Calu3 (cell line): ENCODE data around the gene KRT8. TPM values are rescaled to one million over a fixed set of nuclear protein-coding genes. Genes with fewer than 3 reads are reported as not detected.
"Not testable (repeated sequence)": the region's sequence is repeated elsewhere in the genome, so short reads cannot be mapped to it uniquely, and the experiment has no call there.

ENCODE experiments used
- BruUV-seq: library from RNA; stranded (reverse); fragments of 400-500 nt; replicated peaks from 2 replicates; lab custom pipeline; 2021; lab: Mats Ljungman, UMichigan
- CTCF ChIA-PET: fragments of 300-600 bp; sonication (Branson Sonifier 250); formaldehyde crosslinking; loops from one replicate; lab custom pipeline; 2022; ENCODE audit warnings: antibody characterized with exemption; lab: Charles Lee
- DNase-seq: peaks from one replicate; pipeline ENCODE4 v3.0.0; 2022
- H3K27ac Mint-ChIP-seq: one replicate; pipeline ENCODE4 v1.8.0; 2022; ENCODE audit warnings: mixed read lengths; ENCODE audit not compliant: unreplicated experiment
- H3K27me3 Mint-ChIP-seq: one replicate; pipeline ENCODE4 v1.8.0; 2022; ENCODE audit warnings: mixed read lengths; ENCODE audit not compliant: unreplicated experiment
- H3K36me3 Mint-ChIP-seq: one replicate; pipeline ENCODE4 v1.8.0; 2022; ENCODE audit warnings: mild to moderate bottlenecking, moderate library complexity, mixed read lengths; ENCODE audit not compliant: insufficient read depth, unreplicated experiment
- H3K4me1 Mint-ChIP-seq: one replicate; pipeline ENCODE4 v1.8.0; 2022; ENCODE audit warnings: mild to moderate bottlenecking, low read depth, mixed read lengths; ENCODE audit not compliant: unreplicated experiment
- H3K4me3 Mint-ChIP-seq: one replicate; pipeline ENCODE4 v1.8.0; 2022; ENCODE audit warnings: mild to moderate bottlenecking, low read depth, moderate library complexity, mixed read lengths; ENCODE audit not compliant: unreplicated experiment
- H3K9me3 Mint-ChIP-seq: one replicate; pipeline ENCODE4 v1.8.0; 2022; ENCODE audit warnings: low read depth, mixed read lengths; ENCODE audit not compliant: unreplicated experiment
- CTCF ChIP-seq: fragments of 200-600 bp; IDR thresholded peaks from one replicate; pipeline ENCODE4 v1.8.0; 2022; ENCODE audit warnings: antibody characterized with exemption; ENCODE audit not compliant: unreplicated experiment
- intact Hi-C: fragments of 100-400 bp; cut with micrococcal nuclease; formaldehyde crosslinking; loops from one replicate; pipeline ENCODE4 v1.10.0; 2022; ENCODE audit not compliant: unreplicated experiment
- total RNA-seq: library from RNA; stranded (reverse); gene quantifications from 2 replicates; pipeline ENCODE4 v1.2.3, GENCODE V29; 2022

Gene KRT8
- total RNA-seq, 1 experiment from 2014 or later: 2,474 TPM

GRCh38 chr12:52857500-52857899, 47.4 kb downstream of the KRT8 start:
- intact Hi-C loops: no loop called here
- CTCF ChIA-PET: no interaction called here
- Mint-ChIP-seq H3K9me3 (no peaks in the 10 kb centered on the region), H3K4me1 (peaks cover 16% of the 10 kb centered on the region), H3K27me3 (peaks cover 20% of the 10 kb centered on the region), H3K27ac (no peak overlapping the region), H3K36me3 (no peaks in the 10 kb centered on the region), H3K4me3 (no peak overlapping the region)
- TF ChIP-seq CTCF: no peak
- DNase-seq: no peak
- no TSS peak for BruUV-seq

DNA sequence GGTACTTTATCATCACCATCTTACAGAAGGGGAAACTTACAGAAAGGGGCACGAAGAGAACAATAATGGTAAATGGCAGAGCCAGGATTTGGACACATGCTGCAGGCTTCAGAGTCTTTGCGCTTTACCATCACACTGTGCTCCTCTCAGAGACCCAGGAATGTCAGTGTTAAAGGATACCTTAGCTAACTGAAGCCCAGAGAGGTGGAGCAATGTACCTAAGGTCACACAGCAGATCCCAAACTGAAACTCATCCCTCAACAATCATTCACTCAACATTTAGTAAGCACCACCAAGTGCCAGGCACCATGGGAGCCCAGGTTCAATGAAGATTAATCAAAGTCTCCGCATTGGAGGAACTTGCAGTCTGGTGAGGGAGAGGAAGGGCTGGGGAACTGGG, 48.1 kb downstream of the KRT8 start:
- no peak for TF ChIP-seq CTCF
- peaks cover 20% of the 10 kb centered on the region for H3K27me3 Mint-ChIP-seq
- no TSS peak for BruUV-seq
- CTCF ChIA-PET: no interaction called here
- H3K9me3 Mint-ChIP-seq: no peaks in the 10 kb centered on the region
- intact Hi-C loops: no loop called here
- H3K27ac Mint-ChIP-seq: no peak overlapping the region
- H3K4me3 Mint-ChIP-seq: no peak overlapping the region
- H3K4me1 Mint-ChIP-seq: peaks cover 16% of the 10 kb centered on the region
- no peaks in the 10 kb centered on the region for H3K36me3 Mint-ChIP-seq
- no peak for DNase-seq

DNA sequence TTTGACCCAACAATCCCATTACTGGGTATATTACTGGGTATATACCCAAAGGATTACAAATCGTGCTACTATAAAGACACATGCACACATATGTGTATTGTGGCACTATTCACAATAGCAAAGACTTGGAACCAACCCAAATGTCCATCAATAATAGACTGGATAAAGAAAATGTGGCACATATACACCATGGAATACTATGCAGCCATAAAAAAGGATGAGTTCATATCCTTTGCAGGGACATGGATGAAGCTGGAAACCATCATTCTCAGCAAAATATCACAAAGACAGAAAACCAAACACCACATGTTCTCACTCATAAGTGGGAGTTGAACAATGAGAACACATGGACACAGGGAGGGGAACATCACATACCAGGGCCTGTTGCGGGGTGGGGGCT, 48.8 kb downstream of the KRT8 start:
- CTCF ChIA-PET, H3K4me3 Mint-ChIP-seq, BruUV-seq, H3K9me3 Mint-ChIP-seq, H3K36me3 Mint-ChIP-seq, DNase-seq, H3K27ac Mint-ChIP-seq, intact Hi-C loops: not testable (repeated sequence)
- peaks cover 20% of the 10 kb centered on the region for H3K27me3 Mint-ChIP-seq
- peaks cover 16% of the 10 kb centered on the region for H3K4me1 Mint-ChIP-seq

GRCh38 chr12:52851787-52852186, 53.1 kb downstream of the KRT8 start:
- peaks cover 5% of the 10 kb centered on the region for H3K36me3 Mint-ChIP-seq
- TF ChIP-seq CTCF: no peak
- no peaks in the 10 kb centered on the region for H3K9me3 Mint-ChIP-seq
- peaks cover 20% of the 10 kb centered on the region for H3K27me3 Mint-ChIP-seq
- intact Hi-C loops: no loop called here
- BruUV-seq: no TSS peak
- H3K4me3 Mint-ChIP-seq: no peak overlapping the region
- CTCF ChIA-PET: interaction anchor here (0.7 kb wide), 1 partner anchor 577 kb away, joined by 3 read pairs; the partner anchor contains the start of gene KRT86
- peaks cover 14% of the 10 kb centered on the region for H3K4me1 Mint-ChIP-seq
- no peak overlapping the region for H3K27ac Mint-ChIP-seq
- no peak for DNase-seq

DNA sequence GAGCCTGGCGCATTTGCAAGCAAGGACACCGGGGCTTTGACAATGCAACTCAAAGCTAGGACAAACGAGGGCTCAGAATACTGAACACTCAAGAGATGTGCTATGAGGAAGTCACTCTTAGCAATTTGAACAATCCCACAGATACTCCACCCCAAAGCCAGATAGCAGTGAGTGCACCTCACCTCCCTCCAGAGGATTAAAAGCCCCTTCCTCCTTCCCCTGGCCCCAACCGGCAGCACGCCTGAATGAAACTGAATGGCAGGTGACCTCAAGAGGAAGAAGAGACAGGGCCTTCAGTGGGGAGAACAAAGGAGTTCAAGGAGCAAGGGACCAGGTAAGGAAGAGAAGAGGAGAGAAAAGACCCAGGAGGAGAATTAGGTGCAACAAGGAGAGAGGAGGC, 54.2 kb downstream of the KRT8 start:
- Mint-ChIP-seq H3K9me3 (no peaks in the 10 kb centered on the region), H3K4me3 (no peak overlapping the region), H3K27me3 (peaks cover 20% of the 10 kb centered on the region), H3K36me3 (peaks cover 5% of the 10 kb centered on the region), H3K27ac (no peak overlapping the region), H3K4me1 (peaks cover 14% of the 10 kb centered on the region)
- CTCF ChIA-PET: no interaction called here
- BruUV-seq: no TSS peak
- no peak for TF ChIP-seq CTCF
- intact Hi-C loops: no loop called here
- DNase-seq: no peak
